ENCODE measurements around the gene TRPV6. TPM values are rescaled to one million over a fixed set of nuclear protein-coding genes. Genes with fewer than 3 reads are reported as not detected.

The TRPV6 gene
- total RNA-seq, result 0.07 and 0.16 TPM in 2 replicates
- long read RNA-seq, result 0 reads

DNA sequence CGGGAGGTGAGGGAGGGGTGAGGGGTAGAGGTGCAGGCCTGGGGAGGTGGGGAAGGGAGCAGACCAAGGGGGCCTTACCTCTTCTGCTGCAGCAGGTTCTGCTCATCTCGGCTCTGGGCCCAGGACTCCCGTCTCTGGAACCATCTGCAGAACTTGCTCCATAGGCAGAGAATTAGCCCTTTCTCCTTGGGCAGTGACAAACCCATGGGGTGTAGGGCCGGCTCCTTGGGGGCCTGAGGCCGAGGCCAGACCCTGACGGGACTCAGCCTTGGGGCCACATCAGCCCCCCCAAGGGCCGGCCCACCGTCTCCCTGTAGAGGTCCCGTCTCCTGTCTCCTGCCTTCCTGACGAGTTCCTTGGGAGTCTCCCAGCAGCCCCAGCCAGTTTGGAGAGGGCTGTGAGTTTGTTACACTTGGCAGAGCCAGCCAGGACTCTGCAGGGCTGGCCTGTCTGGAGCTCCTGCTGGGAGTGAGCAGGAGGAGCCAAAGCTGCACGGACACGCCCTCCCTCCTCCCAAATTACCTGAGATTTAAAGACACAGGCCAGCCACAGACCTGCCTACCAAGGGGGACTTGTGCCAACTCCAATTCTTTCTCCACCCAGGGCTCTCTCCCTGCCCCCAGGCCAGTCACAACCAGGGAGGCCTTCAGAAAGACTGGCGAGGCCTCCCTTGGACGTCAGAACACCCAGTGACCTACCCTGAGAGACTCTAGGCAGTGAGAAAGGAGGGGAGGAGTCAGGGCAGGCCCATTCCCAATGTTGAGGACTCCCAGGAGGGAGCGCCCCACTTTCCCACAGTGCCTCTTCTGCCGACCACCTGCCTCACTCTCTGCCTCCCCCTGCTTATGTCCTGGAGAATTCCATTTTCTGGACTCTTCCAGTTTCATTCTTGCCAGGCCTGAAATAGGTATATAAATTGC, at the start of gene TRPV6:
TRPV6 (minus strand) TSS at position 435 of the 920 bp plus-strand sequence.
- H3K4me1 Mint-ChIP-seq, result peaks cover 11% of the 10 kb centered on the region
- H3K27me3 Mint-ChIP-seq (ENCODE audit: low read depth), result peaks cover 17% of the 10 kb centered on the region
- H3K9me3 Mint-ChIP-seq, result peaks cover 4% of the 10 kb centered on the region
- DNase-seq (ENCODE audit: low read depth, low spot score), result no peak
- H3K27ac Mint-ChIP-seq (ENCODE audit: unreplicated experiment), result no peak within 1 kb of the TSS
- no peak for TF ChIP-seq CTCF (conservative IDR thresholded peaks at IDR 0.05)
- no peaks in the 10 kb centered on the region for H3K36me3 Mint-ChIP-seq (ENCODE audit: low read depth)
- H3K4me3 Mint-ChIP-seq, result no peak within 1 kb of the TSS

GRCh38 chr7:142934056-142934455, 48.5 kb upstream of the TRPV6 start:
- Mint-ChIP-seq H3K27me3 (ENCODE audit: low read depth) (peaks cover 17% of the 10 kb centered on the region), H3K4me1 (no peaks in the 10 kb centered on the region), H3K4me3 (no peak overlapping the region), H3K9me3 (peaks cover 3% of the 10 kb centered on the region), H3K36me3 (ENCODE audit: low read depth) (no peaks in the 10 kb centered on the region), H3K27ac (ENCODE audit: unreplicated experiment) (no peak overlapping the region)
- no peak for TF ChIP-seq CTCF (conservative IDR thresholded peaks at IDR 0.05)
- no peak for DNase-seq (ENCODE audit: low read depth, low spot score)

DNA sequence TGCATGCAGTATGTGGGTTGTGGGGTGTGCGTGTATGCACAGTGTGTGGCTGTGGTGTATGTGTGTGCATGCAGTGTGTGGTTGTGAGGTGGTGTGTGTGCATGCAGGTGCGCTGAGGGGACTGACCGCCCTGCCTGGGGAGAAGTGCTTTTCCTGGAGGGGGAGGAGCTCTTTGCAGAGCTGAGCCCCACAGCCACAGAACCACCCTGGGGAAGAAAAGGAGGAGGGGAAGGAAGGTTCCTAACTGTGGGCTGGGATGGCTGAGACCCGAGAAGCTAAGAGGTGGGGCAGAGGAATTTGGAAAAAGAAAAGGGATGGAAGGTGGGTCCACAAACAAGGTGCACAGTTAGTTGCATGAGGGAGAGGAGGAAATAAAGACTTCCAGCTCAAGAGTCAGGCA, 48.1 kb upstream of the TRPV6 start, which contains the start of gene TRPV5:
TRPV5 (minus strand) TSS at position 123 of the 400 bp plus-strand sequence. CDS start 287 bp downstream, outside the sequence.
- Mint-ChIP-seq H3K9me3 (peaks cover 3% of the 10 kb centered on the region), H3K27ac (ENCODE audit: unreplicated experiment) (peak within 1 kb of the TSS; percentile 22), H3K27me3 (ENCODE audit: low read depth) (peaks cover 17% of the 10 kb centered on the region), H3K4me1 (no peaks in the 10 kb centered on the region), H3K36me3 (ENCODE audit: low read depth) (no peaks in the 10 kb centered on the region), H3K4me3 (no peak within 1 kb of the TSS)
- DNase-seq (ENCODE audit: low read depth, low spot score), result no peak
- TF ChIP-seq CTCF (conservative IDR thresholded peaks at IDR 0.05), result no peak

GRCh38 chr7:142933092-142933475, 47.5 kb upstream of the TRPV6 start:
- Mint-ChIP-seq H3K27me3 (ENCODE audit: low read depth) (peaks cover 17% of the 10 kb centered on the region), H3K4me3 (no peak overlapping the region), H3K4me1 (no peaks in the 10 kb centered on the region), H3K27ac (ENCODE audit: unreplicated experiment) (no peak overlapping the region), H3K9me3 (peaks cover 3% of the 10 kb centered on the region), H3K36me3 (ENCODE audit: low read depth) (no peaks in the 10 kb centered on the region)
- no peak for TF ChIP-seq CTCF (conservative IDR thresholded peaks at IDR 0.05)
- no peak for DNase-seq (ENCODE audit: low read depth, low spot score)

DNA sequence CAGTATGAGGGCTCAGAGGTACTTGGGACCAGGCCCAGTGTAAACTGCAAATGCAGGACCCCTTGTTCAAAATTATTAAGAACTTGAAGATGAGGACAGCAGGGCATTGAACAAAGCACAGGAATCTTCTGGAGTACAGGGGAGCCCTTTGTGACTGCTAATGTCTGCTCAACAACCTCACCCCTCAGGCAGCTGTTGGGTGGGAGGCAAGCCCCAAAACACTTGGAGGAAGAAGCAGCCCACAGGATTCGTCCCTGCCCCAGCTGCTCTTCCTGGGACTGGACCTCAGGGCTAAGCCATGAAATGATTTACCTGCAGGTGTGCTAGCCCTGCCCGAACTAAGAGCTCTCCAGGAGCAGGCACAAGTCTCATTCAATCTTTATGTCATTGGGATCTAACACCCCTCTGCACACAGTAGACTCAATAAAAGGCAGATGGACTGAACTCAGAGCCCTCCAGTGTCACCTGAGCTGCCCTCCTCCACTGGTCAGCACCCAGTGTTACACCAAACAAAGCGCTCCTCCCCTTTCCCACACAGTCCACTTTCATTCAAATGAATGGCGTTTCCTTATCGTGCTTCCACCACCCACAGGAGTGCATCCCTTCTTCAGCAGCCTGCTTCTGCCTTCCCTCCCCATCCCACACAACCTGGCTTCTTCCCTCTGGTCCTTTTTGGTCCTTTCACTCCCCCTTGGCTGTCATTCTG, 47.0 kb upstream of the TRPV6 start:
- DNase-seq (ENCODE audit: low read depth, low spot score), result no peak

More for the DNA sequence above, 47.0 kb upstream of the TRPV6 start:
- Mint-ChIP-seq H3K4me3 (no peak overlapping the region), H3K27me3 (ENCODE audit: low read depth) (peaks cover 17% of the 10 kb centered on the region), H3K9me3 (peaks cover 3% of the 10 kb centered on the region), H3K27ac (ENCODE audit: unreplicated experiment) (no peak overlapping the region), H3K36me3 (ENCODE audit: low read depth) (no peaks in the 10 kb centered on the region), H3K4me1 (no peaks in the 10 kb centered on the region)
- TF ChIP-seq CTCF (conservative IDR thresholded peaks at IDR 0.05), result no peak
